GM18870 (cell line): ENCODE results near the gene NECAB2.

ENCODE experiments used
- ATAC-seq: cut with Tn5 transposase; IDR thresholded peaks from one replicate; pipeline ENCODE4 v1.9.1; 2021; ENCODE audit warnings: moderate library complexity; ENCODE audit not compliant: unreplicated experiment

NECAB2 gene

DNA sequence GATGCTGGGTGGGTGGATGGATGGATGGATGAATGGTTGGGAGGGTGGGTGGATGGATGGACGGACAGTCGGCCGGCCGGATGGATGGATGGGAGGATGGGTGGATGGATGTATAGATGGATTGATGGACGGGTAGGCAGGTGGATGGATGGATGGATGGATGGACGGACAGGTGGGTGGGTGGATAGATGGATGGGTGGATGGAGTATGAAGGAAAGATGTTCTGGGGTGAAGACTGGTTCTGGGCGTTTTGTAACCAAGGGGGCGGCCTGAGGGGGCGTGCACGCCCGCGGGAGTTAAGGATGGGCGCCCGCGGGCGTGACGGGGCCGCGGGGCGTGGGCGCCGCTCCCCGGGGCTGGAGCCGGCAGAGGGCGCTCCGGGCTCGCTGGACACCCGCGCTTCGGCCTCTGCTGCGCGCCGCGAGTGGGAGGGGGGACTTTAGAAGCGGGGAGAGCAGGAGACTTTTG is at the start of gene NECAB2:
Gene NECAB2 (plus strand): TSS at position 407 of the 468 bp plus-strand sequence. CDS start 405 bp downstream, outside the sequence.
- no peak for ATAC-seq

DNA sequence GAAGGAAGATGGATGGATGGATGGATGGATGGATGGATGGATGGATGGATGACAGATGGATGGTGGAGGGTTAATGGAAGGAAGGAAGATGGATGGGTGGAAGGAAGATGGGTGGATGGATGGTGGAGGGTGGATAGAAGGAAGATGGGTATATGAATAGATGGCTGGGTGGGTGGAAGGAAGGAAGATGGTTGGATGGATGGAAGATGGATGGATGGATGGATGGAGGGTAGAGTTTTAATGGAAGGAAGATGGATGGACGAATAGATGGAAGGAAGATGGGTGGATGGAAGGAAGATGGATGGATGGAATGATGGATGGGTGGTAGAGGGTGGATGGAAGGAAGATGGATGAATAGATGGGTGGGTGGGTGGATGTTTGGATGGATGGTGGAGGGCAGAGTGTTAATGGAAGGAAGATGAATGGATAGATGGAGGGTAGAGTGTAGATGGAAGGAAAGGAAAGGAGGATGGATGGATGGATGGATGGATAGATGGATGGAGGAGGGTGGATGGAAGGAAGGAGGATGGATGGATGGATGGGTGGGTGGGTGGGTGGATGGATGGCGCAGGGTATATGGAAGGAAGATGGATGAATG is 47.1 kb upstream of the NECAB2 start:
- ATAC-seq = no peak

DNA sequence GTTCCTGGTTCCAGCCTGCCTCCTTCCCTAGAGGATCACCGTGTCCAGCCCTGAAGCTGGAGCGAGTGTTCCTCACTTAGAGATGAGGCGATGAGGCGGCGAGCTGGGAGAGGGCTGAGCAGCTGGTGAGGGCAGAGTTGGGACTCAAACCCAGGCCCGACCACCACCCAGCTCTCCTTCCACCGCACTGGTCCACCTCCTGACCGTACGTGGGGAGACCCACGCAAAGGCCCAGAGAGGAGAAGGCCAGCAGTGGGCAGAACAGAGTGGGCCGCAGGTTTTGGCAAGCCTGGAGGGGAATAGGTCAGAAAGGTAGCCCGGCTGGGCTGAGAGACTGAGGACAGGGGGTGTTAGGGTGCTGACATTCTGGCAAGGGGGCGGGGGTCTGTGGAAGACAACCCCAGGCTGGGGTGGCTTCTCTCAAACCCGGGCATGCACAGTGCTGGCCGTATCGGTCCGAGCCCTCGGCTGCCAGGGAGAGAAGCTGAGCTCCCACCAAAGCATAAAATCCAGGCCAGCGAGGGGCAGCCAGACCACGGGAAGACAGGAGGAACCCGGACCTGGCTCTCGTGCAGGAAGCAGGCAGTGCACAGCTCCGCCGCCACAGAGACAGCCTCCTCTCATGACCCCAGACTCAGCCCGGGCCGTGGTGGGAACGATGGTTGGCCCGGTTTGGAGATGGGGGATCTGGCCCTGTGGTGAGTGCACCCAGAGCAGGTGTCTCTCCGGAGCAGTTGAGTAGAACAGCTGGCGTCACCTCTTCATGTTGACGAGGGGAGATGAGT is 44.3 kb upstream of the NECAB2 start:
- ATAC-seq = no peak

DNA sequence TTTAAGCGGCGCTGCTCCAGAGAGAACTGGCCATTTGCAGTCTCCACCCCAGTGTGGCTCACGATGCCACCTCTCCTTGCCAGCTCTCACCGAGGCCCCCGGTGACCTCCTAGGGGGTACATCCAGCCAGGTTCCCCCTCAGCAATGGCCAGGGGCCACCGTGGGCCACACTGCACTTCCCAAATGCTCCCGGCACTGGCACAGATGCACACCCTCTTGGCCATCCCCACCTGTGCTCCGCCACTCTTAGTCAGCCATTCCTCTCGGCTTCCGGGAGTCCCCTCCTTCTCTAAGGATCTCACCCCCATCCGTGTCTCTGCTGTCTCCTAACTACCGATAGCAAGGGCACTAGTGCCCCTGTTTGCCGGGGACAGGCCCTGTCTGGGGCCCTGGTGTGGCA is 43.4 kb upstream of the NECAB2 start:
- no peak for ATAC-seq

DNA sequence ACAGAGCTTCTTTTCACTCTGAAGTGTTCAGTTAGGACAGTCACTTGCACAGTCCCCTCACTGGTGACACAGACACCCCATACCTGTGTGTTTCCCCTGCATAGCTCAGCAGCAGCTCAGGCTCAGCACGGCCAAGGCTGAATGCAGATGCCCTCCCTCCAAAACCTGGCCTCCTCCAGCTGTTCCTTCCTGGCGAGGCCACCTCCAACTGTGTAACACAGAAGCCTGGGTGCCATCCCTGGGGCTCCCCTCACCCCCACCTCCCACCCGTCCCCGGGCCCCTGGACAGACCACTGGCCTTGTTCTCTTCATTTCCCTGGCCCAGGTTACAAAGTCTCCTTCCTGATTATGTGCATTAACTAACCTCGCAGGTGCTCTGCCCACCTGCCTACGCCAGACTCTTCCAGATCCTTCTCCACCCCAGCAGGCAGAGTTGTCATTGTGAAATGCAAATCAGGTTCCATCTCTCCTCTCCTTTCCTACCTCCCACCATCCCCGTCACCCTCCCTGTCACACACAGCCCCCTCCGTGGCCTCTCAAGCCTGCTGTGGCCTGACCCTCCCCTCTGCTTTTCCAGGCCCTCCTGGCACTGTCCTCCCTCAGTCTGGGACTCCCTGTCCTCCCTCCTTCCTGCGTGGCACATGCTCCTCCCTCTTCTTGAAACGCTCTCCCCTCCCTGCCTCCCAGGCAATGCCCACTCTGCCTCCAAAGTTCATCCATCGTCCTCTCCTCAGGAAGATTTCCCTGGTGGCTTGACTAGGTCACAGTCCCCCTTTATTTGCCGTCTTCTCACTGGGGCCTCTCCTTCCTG is 42.7 kb upstream of the NECAB2 start:
- ATAC-seq = no peak

DNA sequence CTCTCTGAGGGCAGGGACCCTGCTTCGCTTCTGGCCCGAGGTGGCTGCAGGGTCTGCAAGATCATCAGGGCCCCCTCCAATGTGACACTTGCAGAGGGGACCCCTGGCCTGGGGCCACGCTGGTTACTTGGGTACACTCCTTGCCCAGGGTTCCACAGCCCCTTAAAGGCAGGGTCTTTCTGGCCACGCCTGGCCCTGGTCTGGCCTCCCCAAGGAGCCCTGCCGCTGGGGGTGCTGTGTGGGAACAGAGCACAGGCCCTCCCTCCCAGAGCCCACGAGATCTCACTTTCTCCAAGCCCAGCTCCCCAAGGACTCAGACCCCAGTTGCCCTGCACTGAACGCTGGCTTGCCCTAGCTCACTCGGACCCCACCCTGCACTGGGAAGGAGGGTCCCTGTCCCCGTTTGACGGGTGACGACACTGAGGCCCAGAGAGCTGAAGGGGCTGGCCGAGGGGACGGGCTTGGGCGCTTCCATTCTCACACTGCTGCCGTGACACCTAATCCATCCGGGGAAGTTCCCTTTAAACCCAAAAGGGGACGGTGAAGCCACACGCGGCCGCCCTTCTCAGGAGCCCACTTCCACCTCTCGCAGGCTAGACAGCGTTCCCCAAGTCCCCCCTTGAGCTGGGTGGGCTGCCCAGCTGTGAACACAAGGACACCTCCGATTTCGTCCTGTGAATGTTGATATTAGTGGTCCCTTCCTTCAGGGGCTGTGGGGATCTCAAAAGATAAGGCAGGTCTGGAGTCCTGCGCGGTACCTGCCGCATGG is 41.9 kb upstream of the NECAB2 start:
- ATAC-seq = no peak

DNA sequence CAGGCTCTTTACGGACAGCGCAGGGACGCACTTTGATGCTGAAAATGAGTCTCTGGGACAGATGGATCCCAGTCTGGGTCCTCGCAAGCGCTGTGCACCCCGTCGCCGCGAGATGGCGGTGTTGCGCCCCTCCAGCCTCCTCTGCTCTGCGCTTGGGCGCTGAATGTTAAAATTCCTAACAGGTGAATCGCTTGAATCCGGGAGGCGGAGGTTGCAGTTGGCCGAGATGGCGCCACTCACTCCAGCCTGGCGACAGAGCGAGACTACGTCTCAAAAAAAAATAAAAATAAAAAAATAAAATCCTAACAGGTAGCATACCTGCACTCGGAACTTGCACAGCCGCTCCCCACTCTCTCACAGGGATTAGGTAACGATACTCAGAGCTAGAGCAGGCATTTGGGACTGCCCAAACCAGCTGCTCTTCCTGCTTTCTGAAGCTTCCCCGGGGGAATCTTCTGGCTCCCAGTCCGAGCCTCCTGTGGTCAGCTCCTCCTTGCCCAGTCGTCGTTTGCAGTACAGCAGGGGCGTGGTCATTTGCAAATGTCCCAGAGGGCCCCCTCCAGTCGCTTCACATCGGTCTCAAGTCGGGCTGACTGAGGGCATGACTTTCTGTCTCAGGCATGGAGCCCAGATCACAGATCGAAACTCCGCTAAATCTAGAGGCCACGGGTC is 41.2 kb upstream of the NECAB2 start:
- ATAC-seq = no peak

DNA sequence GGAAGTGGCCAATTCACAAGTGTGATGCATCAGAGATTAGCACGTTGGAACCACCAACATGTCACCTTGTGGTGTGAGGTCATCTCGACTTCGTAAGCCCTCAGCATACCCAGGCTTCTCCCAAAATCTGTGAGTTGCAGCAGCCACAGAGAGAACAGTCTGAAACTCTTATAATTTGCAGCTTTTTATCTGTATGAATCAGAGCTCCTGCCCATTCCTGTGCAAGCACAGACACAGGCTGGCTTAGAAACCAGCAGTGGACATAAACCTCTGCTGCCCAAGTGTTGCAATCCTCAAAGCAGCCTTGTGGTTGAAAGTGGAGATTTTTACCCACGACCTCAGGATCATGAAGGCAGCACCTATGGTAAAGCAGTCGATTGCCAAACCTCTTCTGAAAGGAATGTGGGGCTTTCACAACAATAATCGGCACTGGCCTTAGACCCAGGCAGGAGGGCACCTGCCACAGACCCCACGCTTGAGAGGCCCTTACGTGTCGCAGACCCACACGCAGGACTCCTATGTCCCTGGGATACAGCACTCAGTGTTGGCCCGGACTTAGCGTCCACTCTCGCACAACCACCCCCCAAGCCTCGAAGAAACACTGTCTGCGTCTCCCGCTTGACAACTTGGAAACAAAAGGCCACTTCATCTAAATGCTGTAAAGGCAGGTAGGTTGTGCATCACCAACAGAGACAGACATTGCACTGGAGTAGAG is 39.5 kb upstream of the NECAB2 start:
- ATAC-seq = no peak

DNA sequence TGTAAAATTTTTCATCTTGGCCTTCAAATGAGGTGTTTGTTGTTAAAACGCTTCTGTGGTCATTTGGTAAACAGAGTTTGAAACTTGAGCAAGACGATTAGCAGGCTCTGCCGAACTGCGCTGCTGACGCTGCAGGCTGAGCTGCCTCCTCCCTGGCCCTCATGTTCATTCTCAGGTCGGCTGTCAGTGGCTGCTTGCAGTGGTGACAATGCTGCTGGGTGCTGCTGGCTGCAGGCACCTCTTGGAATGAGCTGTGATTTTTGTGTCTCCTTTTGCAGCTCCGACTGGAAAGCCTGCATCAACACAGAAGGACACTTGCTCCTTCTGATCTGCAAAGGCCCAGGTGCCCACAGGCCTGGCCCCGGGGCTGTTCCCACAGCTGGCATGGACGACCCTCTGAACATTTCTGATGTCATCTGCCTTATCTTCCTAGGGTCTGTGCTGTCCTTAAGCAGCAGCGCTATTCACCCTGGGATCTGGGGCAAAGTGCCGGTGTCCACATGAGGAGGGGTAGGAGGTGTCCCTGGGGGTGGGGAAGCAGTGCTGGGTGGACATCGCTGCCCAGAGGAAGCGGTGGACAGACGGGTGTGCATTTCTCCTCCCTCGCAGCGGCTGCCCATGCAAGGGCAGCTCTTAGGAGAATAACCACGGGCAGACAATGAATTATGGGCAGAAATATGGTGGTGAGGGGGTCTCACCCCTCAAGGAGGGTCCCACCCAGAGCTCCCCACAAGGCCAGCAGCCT is 38.1 kb upstream of the NECAB2 start:
- no peak for ATAC-seq

DNA sequence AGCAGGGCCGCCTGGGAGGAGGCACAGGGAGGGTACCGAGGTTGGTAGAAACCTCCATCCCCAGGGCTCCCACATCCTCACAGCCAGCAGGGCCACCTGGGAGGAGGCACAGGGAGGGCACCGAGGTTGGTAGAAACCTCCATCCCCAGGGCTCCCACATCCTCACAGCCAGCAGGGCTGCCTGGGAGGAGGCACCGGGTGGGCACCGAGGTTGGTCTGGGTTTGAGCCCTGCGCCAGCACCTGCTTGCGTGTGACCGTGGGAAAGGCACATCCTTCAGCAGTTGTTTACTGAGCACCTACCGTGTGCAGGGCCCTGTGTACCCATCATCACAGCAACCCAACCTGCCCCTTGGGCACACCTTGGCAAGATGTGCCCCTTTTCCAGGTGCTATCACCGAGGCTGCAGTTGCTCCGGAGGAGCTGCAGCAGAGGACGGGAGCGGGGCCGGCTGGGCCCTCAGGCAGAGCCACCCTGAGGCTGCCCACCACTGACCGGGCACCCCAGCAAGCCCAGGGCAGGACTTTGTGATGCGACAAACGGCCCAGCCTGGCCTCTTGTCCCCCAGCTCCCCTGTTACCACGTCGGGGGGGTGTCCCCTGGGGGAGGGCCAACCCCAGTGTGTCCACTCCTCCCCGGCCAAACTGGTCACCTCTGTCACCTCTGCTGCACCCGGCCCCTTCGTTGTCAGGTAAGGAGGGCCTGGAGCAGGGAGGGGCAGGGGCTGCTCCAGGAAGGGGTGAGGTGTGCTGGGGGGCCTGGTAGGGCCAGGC is 37.1 kb upstream of the NECAB2 start:
- ATAC-seq = no peak

DNA sequence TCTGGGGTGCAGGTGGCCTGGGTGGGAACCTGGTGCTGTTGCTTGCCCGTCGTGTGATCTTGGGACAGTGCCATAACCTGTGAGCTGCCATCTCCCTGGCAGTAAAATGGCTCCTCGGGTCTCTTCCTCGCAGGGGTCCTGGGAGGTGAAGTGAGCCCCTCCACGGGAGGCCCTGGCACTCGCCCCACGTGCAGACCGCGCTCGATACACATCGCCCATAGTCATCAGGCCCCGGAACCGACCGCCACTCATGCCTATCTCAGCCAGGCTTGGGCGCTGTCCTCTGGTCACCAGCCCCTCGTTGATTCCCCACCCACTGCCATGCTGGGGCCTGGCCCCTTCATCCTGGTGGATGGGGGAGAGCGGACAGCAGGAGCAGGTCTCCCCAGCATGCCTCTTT is 36.5 kb upstream of the NECAB2 start:
- no peak for ATAC-seq

DNA sequence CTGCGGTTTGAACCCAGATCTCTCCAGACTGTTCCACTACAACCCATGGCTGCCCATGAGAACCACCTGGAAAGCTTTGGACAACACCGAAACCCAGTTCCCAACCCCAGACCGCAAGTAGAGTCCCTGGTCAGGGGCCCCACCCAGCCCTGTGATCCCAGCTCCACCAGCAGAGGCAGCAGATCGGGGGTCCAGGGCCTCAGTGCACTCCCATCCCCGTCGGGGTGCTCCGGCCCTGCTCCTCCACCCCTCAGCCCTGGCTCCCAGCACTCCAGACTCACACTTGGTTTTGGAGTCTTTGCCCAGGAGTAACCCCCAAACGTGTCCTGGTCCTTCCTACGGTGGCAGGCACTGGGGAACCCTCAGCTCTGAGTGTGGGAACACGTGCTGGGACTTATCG is 35.7 kb upstream of the NECAB2 start:
- no peak for ATAC-seq

DNA sequence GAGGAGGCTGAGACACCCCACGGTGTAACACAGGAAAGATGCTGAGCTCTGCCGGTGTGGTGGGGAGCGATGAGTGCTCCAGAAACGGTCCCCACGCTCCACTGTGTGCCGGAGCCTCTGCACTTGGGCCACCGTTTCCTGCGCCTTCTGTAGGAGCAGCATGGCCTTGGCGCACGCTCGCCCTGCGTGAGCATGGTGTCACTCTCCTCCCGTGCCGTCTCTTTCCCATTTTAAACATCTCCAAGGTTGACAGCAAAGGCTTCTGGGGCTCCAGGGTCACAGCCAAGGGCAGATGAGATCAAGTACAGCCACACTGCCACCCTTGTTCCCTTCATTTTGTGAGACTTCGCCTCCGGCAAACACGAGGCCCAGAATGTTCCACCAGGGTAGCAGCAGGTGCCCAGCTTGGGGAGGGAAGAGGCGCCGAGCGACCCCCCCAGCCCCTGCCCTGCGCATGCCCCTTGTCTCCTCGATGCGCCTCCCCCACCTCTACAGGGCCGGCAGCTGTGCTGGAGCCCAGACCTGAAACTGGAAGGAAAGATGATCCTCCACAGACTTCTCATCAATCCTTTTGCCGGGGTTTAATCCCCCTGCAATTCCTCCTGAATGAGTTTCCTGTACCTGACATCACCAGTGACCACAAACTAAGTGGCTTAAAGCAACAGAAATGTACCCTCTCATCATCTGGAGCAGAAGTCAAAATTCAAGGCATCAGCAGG is 34.9 kb upstream of the NECAB2 start:
- no peak for ATAC-seq

DNA sequence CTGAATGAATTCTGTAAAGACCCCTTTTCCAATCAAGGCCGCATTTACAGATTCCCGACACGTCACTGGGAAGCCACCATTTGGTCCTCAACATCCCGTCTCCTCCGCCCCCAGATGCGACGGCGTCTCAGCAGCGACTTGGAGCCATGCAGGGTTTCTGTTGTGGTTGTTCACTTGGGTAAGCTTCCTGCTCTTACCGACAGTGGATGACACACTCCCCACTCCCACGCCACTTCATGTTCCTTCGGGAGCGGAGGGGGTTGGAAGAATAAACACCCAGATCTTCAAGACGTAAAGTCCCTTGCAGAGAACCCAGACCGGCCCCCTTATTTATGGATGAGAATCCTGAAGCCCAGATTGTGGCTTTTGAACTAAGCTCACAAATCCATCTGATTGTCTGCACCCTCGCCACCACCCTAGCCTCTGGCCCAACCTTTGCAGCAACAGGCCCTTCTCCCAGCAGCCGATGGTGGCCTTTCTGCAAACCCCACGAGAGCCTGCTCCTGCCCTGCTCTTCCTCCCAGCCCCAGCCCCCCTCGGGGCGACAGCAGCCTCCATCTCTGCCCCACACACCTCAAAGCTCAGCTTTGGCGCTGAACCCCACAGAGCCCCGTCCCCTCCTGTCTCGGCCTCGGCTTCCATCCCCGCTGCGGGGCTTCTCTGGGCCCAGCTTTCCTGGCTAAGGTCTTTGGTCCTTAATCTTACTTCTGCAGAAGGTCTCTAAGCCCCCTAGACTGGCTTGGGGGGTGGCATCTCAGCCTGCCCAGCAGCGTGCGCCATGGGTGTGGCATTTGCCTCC is 34.0 kb upstream of the NECAB2 start:
- ATAC-seq = no peak

DNA sequence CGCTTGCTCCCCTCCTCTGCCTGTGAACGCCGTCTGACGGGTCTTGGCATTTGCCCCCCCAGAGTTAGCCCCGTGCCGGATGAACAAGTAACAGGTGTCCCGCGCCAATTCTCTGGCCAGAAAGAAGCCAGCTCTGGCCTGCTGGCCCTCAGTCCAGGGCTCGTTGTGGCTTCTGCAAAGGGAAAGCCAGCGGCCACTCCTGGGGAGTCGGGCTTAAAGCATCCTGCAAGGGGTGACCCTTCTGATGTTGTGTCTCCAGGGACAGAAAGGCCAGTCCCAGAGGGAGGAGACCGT is 33.4 kb upstream of the NECAB2 start:
- ATAC-seq = no peak

DNA sequence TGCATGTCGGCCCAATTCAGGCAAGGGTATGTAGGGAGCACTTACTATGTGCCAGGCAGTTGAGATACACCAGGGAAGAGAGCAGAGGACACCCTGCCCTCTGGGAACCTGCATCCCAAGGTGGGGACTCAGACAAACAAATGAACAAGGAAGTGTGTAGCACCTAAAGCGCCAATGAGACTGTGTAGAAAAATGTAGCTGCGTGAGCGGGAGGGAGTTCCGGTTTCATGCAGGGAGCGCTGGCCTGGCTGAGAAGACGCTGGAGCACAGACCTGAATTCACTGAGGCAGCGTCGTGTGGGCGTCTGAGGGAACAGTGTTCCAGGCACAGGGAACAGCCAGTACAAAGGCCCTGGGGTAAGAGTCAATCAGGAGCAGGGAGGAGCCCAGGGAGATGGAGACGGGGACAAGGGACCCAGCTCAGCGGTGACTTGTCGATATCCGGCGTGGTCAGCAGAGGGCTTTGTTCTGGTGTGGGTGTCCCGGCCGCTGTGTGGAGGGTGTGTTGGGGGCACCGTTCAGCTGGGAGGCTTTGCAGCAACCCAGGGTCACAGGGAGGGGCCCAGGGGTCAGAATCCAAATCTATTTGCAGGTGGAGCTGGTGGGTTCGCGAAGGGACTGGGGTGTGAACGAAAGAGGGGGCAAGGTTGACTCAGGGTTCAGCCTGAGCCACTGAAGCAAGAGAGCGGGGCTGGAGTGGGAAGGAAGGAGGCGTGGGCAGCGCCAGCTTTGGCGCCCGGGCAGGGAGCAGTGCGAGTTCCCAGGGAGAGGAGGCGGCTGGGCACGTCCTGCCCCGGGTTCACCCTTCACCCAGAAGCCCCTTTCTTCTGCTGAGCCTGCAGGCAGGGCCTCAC is 32.8 kb upstream of the NECAB2 start:
- no peak for ATAC-seq
